Measurements from ENCODE around the gene DIAPH3.
"Not testable (repeated sequence)": the region's sequence is repeated elsewhere in the genome, so short reads cannot be mapped to it uniquely, and the experiment has no call there.

The DIAPH3 gene, protein sequence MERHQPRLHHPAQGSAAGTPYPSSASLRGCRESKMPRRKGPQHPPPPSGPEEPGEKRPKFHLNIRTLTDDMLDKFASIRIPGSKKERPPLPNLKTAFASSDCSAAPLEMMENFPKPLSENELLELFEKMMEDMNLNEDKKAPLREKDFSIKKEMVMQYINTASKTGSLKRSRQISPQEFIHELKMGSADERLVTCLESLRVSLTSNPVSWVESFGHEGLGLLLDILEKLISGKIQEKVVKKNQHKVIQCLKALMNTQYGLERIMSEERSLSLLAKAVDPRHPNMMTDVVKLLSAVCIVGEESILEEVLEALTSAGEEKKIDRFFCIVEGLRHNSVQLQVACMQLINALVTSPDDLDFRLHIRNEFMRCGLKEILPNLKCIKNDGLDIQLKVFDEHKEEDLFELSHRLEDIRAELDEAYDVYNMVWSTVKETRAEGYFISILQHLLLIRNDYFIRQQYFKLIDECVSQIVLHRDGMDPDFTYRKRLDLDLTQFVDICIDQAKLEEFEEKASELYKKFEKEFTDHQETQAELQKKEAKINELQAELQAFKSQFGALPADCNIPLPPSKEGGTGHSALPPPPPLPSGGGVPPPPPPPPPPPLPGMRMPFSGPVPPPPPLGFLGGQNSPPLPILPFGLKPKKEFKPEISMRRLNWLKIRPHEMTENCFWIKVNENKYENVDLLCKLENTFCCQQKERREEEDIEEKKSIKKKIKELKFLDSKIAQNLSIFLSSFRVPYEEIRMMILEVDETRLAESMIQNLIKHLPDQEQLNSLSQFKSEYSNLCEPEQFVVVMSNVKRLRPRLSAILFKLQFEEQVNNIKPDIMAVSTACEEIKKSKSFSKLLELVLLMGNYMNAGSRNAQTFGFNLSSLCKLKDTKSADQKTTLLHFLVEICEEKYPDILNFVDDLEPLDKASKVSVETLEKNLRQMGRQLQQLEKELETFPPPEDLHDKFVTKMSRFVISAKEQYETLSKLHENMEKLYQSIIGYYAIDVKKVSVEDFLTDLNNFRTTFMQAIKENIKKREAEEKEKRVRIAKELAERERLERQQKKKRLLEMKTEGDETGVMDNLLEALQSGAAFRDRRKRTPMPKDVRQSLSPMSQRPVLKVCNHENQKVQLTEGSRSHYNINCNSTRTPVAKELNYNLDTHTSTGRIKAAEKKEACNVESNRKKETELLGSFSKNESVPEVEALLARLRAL

DNA sequence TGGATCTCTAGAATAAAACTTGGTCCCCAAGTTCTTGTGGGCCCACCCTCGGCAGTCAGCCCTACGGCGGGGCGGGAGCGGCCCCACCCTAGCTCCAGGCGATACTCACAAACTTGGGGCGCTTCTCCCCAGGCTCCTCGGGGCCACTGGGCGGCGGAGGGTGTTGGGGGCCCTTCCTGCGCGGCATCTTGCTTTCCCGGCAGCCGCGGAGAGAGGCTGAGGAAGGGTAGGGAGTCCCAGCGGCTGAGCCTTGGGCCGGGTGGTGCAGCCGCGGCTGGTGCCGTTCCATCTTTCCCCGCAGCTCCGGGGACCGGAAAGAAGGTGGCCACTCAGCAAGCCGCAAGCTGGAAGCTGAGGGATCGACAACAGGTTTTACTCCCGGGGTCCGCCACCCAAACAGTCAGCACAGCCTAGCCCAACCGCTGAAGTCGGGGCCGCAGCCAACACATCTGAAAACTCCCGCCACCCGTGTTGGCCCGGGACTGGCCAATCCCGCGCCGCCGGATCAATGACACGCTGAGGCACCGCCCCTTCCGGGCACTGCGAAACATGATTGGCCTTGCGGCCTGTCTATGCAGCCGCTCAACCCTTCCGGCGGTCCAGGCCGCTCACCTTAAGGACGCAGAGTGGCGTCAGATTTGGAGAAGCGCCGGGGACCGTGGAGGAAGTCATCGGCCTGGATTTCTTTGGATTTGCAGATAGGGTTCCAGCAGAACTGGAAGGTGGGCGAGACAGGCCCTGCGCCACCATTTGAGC, at the start of gene DIAPH3:
Gene DIAPH3 (minus strand): TSS at position 451 of the 756 bp plus-strand sequence. CDS start 162 bp downstream, at position 289.
- H3K4me1 ChIP-seq (ENCODE audit: control insufficient read depth, insufficient read depth, low read length): peaks cover 30% of the 10 kb centered on the region
- peak within 1 kb of the TSS; percentile 97 for H3K9ac ChIP-seq (ENCODE audit: low read length)
- no peaks in the 10 kb centered on the region for H3K9me3 ChIP-seq (ENCODE audit: control insufficient read depth, insufficient read depth, low read depth, low read length)
- H3K27ac ChIP-seq (ENCODE audit: low read depth, low read length): peak within 1 kb of the TSS; percentile 91
- H3K4me3 ChIP-seq (ENCODE audit: low read depth, low read length): peak within 1 kb of the TSS; percentile 82
- H3K36me3 ChIP-seq (ENCODE audit: control insufficient read depth, insufficient read depth, low read length): peaks cover 11% of the 10 kb centered on the region; the same call in 1 of the 2 replicates
- no peaks in the 10 kb centered on the region for H3K27me3 ChIP-seq (ENCODE audit: control insufficient read depth, insufficient read depth, low read length)

DNA sequence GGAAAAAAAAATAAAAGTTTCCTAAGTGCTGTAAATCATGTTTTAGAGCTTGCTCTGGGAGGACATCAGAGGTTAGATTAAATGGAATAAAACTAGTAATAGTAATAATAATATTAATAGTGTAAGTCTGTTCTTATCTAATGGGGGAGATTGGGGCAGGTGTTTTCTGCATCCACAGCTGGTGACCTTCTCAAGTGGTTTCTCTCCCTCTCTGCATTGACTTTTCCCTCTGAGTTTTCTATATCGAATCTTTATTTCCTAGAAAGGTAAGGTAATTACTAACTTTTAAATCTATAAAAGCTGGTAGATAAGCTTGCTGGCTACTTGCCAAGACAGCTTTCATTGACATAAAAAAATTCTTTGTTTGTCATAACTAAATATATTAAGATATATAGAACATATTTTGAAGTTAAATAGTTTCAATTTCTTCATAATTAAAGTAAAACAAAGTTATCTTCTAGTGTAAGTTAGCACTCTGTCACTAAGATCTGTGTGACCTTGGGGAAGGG, 49.6 kb upstream of the DIAPH3 start:
- H3K4me3 ChIP-seq (ENCODE audit: low read depth, low read length): no peak overlapping the region
- H3K27me3 ChIP-seq (ENCODE audit: control insufficient read depth, insufficient read depth, low read length): no peaks in the 10 kb centered on the region
- H3K4me1 ChIP-seq (ENCODE audit: control insufficient read depth, insufficient read depth, low read length): no peaks in the 10 kb centered on the region
- H3K36me3 ChIP-seq (ENCODE audit: control insufficient read depth, insufficient read depth, low read length): no peaks in the 10 kb centered on the region
- H3K9ac ChIP-seq (ENCODE audit: low read length): no peak overlapping the region
- no peaks in the 10 kb centered on the region for H3K9me3 ChIP-seq (ENCODE audit: control insufficient read depth, insufficient read depth, low read depth, low read length)
- no peak overlapping the region for H3K27ac ChIP-seq (ENCODE audit: low read depth, low read length)

DNA sequence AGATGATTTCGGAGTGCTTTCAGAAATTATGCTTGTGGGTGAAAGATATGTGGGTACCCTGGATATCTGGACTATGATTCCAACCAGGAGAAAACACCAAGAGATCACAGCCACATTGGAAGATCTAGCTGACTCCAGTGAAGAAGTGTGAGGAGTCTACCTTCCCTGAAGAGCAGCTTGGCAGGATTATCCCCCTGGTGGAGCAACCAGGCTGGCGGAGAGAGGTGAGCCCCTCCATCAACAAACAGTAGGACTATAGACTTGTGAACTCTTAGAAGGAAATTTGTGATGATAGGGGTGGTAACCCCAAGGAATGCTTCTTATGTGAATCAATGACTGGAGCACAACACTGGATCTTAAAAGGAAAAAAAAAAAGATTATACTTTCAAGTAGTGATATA, 47.8 kb upstream of the DIAPH3 start:
- Histone ChIP-seq H3K4me1 (ENCODE audit: control insufficient read depth, insufficient read depth, low read length) (no peaks in the 10 kb centered on the region), H3K9me3 (ENCODE audit: control insufficient read depth, insufficient read depth, low read depth, low read length) (no peaks in the 10 kb centered on the region), H3K27me3 (ENCODE audit: control insufficient read depth, insufficient read depth, low read length) (no peaks in the 10 kb centered on the region), H3K27ac (ENCODE audit: low read depth, low read length) (no peak overlapping the region), H3K9ac (ENCODE audit: low read length) (no peak overlapping the region), H3K4me3 (ENCODE audit: low read depth, low read length) (no peak overlapping the region), H3K36me3 (ENCODE audit: control insufficient read depth, insufficient read depth, low read length) (no peaks in the 10 kb centered on the region)

DNA sequence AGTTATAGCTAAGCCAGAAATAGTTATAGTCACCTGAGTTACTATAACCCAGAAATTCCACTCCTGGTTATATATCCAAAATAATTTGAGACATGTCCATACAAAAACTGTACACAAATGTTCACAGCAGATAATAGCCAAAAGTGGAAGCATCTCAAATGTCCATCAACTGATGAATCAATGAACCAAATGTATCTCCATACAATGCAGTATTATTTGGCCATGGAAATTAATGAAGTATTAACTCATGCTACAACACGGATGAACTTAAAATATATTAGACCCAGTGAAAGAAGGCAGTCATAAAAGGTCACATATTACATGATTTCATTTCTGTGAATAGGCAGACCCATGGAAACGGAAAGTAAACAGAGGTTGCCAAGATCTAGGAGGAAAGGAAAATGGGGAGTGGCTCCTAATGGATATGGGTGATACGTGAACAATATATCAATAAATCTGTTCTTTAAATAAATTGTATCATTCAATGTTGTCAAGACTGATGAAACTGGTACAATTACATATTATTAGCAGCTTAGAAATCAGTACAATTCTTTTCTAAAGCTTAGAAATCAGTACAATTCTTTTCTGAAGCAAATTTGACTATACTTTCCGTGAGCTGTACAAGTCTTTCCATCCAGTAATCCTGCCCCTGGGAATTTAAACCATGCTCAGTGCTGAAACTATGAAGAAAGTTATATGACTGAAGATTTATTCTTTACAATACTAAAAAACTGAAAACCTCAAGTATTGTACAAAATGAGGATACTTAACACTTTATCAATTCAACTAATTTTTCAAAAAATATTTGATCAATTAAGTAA, 47.0 kb upstream of the DIAPH3 start:
- H3K27ac ChIP-seq (ENCODE audit: low read depth, low read length): no peak overlapping the region
- H3K9me3 ChIP-seq (ENCODE audit: control insufficient read depth, insufficient read depth, low read depth, low read length): no peaks in the 10 kb centered on the region; the same call in 1 of the 2 replicates
- H3K36me3 ChIP-seq (ENCODE audit: control insufficient read depth, insufficient read depth, low read length): no peaks in the 10 kb centered on the region
- H3K9ac ChIP-seq (ENCODE audit: low read length): no peak overlapping the region
- H3K27me3 ChIP-seq (ENCODE audit: control insufficient read depth, insufficient read depth, low read length): no peaks in the 10 kb centered on the region
- H3K4me1 ChIP-seq (ENCODE audit: control insufficient read depth, insufficient read depth, low read length): no peaks in the 10 kb centered on the region
- H3K4me3 ChIP-seq (ENCODE audit: low read depth, low read length): no peak overlapping the region

DNA sequence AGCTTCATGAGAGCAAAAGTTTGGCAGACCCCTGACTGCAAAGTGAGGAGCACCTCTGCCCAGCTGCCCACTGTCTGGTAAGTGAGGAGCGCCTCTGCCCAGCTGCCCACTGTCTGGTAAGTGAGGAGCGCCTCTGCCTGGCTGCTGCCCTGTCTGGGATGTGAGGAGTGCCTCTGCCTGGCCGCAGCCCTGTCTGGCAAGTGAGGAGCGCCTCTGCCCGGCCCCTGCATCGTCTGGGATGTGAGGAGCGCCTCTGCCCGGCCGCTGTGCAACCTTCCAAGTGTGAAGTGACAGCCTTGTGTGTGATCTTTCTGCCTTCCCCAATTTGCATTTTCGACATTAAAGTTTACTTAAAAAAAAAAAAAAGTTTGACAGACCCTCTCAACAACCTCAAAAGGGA, 41.8 kb upstream of the DIAPH3 start:
- H3K4me1 ChIP-seq (ENCODE audit: control insufficient read depth, insufficient read depth, low read length); H3K4me3 ChIP-seq (ENCODE audit: low read depth, low read length); H3K9me3 ChIP-seq (ENCODE audit: control insufficient read depth, insufficient read depth, low read depth, low read length); H3K9ac ChIP-seq (ENCODE audit: low read length); H3K27ac ChIP-seq (ENCODE audit: low read depth, low read length); H3K36me3 ChIP-seq (ENCODE audit: control insufficient read depth, insufficient read depth, low read length); H3K27me3 ChIP-seq (ENCODE audit: control insufficient read depth, insufficient read depth, low read length): not testable (repeated sequence)

DNA sequence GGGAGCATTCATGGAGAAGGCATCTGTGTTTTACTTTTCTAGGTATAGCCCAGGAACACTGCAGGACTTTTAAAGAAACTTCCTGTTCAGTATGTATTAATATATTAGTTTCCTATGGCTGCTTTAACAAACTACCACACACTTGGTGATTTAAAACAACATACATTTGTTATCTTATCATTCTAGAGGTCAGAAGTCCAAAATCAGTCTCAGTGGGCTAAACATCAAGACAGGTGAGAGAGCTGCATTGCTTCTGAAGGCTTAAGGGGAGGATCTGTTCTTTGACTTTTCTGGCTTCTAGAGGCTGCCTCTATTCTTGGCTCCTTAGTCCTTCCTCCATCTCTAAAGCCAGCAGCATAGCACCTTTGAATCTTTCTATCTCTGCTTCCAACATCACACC, 37.6 kb upstream of the DIAPH3 start:
- no peak overlapping the region for H3K4me3 ChIP-seq (ENCODE audit: low read depth, low read length)
- no peak overlapping the region for H3K27ac ChIP-seq (ENCODE audit: low read depth, low read length)

DNA sequence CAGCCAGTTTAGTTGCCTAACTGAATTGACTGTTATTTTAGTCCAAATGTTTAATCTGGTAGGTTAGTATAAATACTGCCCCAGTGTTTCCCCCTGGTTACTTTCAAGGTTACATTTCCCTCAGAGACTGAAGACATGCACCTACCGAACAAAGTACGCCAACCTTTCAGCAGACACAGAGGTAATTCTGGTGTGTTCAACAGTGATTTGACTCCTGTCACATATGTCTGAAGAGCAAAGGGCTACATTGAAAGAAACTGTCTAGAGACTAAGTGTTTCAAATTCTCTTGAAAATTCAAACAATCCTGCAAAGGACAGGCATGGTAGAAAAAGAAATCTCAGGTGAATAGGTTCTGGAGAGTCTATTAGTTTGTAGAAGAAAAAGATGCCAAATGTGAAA, 32.2 kb upstream of the DIAPH3 start:
- not testable (repeated sequence) for H3K9ac ChIP-seq (ENCODE audit: low read length); H3K27ac ChIP-seq (ENCODE audit: low read depth, low read length); H3K4me1 ChIP-seq (ENCODE audit: control insufficient read depth, insufficient read depth, low read length); H3K27me3 ChIP-seq (ENCODE audit: control insufficient read depth, insufficient read depth, low read length); H3K9me3 ChIP-seq (ENCODE audit: control insufficient read depth, insufficient read depth, low read depth, low read length); H3K4me3 ChIP-seq (ENCODE audit: low read depth, low read length); H3K36me3 ChIP-seq (ENCODE audit: control insufficient read depth, insufficient read depth, low read length)

More for the DNA sequence above, 37.6 kb upstream of the DIAPH3 start:
- Histone ChIP-seq H3K9ac (ENCODE audit: low read length) (no peak overlapping the region), H3K36me3 (ENCODE audit: control insufficient read depth, insufficient read depth, low read length) (no peaks in the 10 kb centered on the region), H3K4me1 (ENCODE audit: control insufficient read depth, insufficient read depth, low read length) (no peaks in the 10 kb centered on the region), H3K9me3 (ENCODE audit: control insufficient read depth, insufficient read depth, low read depth, low read length) (no peaks in the 10 kb centered on the region; the same call in 1 of the 2 replicates), H3K27me3 (ENCODE audit: control insufficient read depth, insufficient read depth, low read length) (no peaks in the 10 kb centered on the region)

DNA sequence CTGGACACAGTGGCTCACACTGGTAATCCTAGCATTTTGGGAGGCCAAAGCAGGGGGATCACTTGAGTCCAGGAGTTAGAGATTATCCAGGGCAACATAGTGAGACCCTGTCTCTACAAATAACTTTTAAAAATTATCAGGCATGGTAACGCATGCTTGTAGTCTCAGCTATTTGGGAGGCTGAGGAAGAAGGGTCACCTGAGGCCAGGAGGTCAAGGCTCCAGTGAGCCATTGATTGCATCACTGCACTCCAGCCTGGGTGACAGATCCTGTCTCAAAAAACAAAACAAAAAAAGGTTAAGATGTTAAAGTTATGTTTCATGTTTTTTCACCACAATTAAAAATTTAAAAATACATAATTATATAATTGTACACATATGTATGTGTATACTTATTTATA, 19.2 kb upstream of the DIAPH3 start:
- no peaks in the 10 kb centered on the region for H3K4me1 ChIP-seq (ENCODE audit: control insufficient read depth, insufficient read depth, low read length)
- H3K27ac ChIP-seq (ENCODE audit: low read depth, low read length): no peak overlapping the region

DNA sequence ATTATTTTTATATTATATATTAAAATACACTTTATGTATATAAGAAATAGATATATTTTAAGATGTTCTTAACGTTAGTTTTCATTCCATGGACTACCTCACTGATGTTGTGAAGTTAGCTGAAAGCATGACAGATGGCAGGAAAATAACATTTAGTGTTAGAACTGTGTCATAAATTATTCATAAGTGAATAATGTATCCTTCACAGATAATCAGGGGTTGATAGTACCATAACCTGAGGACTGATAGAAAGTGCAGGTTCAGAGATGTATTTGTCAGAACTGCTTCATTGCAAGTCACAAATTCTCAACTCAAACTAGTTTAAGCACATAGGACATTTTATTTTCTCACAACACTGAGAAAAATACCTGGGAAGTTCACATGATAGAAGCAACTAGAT, 14.6 kb upstream of the DIAPH3 start:
- no peaks in the 10 kb centered on the region for H3K27me3 ChIP-seq (ENCODE audit: control insufficient read depth, insufficient read depth, low read length)
- H3K9ac ChIP-seq (ENCODE audit: low read length): no peak overlapping the region
- H3K27ac ChIP-seq (ENCODE audit: low read depth, low read length): no peak overlapping the region

More for the DNA sequence above, 19.2 kb upstream of the DIAPH3 start:
- H3K4me3 ChIP-seq (ENCODE audit: low read depth, low read length): no peak overlapping the region
- H3K27me3 ChIP-seq (ENCODE audit: control insufficient read depth, insufficient read depth, low read length): no peaks in the 10 kb centered on the region
- no peak overlapping the region for H3K9ac ChIP-seq (ENCODE audit: low read length)
- no peaks in the 10 kb centered on the region for H3K9me3 ChIP-seq (ENCODE audit: control insufficient read depth, insufficient read depth, low read depth, low read length)
- no peaks in the 10 kb centered on the region for H3K36me3 ChIP-seq (ENCODE audit: control insufficient read depth, insufficient read depth, low read length)

More for the DNA sequence above, 14.6 kb upstream of the DIAPH3 start:
- no peaks in the 10 kb centered on the region for H3K4me1 ChIP-seq (ENCODE audit: control insufficient read depth, insufficient read depth, low read length)
- H3K4me3 ChIP-seq (ENCODE audit: low read depth, low read length): no peak overlapping the region
- H3K9me3 ChIP-seq (ENCODE audit: control insufficient read depth, insufficient read depth, low read depth, low read length): no peaks in the 10 kb centered on the region
- no peaks in the 10 kb centered on the region for H3K36me3 ChIP-seq (ENCODE audit: control insufficient read depth, insufficient read depth, low read length)

Data from HUES6 (cell line).